GM20431 (cell line): ENCODE measurements around the gene CHIC2.
"Not testable (repeated sequence)": the region's sequence is repeated elsewhere in the genome, so short reads cannot be mapped to it uniquely, and the experiment has no call there.

Experiments used
- in situ Hi-C: fragments of 300-500 bp; cut with MseI, MboI; formaldehyde crosslinking; loops from one replicate; pipeline ENCODE4 v1.15.0; 2020; ENCODE audit warnings: low sequenced_read_pairs; ENCODE audit not compliant: unreplicated experiment

CHIC2 gene

DNA sequence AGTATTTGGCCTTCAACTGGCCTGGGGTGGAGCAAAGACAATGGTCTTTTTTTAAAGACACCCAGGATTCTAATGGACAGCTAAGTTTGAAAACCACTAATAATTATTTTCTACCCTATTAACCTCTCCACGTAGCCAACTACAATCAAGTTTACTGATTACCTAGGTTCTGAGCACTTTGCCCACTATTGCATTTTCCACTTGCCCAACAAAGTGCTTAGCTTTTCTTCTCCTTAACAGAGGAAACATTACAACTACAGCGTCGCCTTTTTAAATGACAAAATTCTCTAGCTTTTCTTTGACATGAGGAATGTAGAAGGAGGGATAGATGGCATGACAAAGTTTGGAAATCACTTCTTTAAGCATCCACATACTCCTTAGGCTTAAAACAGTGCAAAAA lies 2.0 kb downstream of the CHIC2 start:
- in situ Hi-C loops, result no loop called here

DNA sequence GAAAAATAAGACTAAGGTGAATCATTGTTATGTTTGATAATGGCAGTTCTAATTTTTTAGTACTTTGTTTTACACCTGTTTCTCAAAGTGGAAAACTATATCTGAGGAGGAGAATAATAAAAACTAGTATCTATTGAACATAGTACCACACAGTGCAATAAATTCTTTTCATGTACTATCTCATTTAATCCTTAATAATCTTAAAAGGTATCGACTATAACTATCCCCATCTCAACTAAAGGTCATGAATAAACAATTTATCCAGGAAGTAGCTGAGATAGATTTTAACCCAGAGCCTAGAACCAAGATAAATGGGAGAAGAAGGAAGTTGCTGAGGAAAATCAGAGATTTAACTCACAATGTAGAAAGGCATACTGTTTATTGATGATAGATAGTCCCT lies 2.5 kb downstream of the CHIC2 start:
- in situ Hi-C loops, result no loop called here

DNA sequence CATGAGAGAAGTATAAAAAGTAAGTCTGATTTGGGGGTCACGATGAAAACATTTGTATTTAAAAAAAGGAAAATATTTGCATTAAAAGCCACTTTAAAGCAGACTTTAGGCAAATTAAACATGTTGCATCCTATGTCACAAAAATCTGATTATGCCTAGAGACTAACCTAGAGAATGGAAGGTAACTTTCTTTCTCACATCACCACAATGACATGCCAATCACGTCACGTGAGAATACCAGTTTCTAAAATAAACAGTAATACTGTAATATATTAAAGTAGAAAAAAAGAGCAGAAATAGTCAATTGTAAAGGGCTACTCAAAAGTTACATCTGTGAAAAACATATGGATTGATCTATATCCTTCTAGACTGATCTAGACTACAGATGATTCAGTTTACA lies 3.3 kb downstream of the CHIC2 start:
- in situ Hi-C loops, result no loop called here

DNA sequence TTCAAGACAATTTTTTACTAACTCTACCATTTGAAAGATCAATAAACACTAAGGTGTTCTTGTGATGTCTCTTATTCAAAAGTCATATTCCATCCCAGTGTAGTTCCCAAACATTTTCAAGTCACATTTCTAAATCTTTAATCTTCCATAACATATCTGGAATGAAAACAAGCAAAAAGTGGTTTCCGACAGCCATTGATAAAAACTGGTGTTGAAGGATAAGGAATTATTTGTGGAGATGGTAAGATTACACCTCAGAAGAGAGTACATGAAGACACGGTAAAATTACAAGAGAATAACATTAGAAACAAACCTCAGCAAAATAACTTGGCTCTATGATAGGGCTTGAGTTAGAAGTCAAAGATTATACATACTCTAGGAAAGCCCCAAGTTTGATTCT lies 4.3 kb downstream of the CHIC2 start:
- in situ Hi-C loops, result no loop called here

DNA sequence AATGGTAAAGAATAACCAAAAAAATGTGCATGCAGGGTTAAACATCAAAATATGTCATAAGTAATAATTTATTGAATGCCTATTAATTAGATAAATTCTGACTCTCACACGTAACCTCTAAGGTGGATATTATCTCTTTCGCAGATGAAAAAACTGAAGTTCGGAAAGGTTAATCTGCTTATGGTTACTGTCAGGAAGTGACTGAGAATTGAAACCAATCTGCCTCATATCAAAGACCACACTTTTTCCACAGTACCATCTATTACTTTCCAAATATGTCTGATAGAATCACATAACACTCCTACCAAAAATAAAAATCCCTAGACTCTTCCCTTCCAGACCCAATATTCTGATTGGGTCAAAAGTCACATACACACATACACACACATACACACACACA lies 6.2 kb downstream of the CHIC2 start:
- in situ Hi-C loops, result no loop called here

DNA sequence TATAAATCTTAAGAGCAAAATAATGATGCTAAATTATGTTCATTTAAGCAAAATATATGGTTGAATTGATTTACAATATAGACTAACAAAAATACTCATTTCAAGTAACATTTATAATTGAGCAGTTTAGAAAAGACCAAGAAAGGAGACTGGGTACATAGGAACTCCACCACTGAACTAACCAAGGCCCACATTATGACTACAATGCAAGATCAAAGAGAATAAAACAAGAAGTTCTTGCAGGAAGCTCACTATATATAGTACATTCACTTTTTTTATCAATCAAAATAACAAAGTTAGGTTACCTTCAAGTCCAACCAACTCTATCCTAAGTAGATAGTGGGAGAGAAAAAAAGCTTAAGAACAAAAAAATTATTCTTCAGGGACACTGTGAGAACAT lies 8.0 kb downstream of the CHIC2 start:
- in situ Hi-C loops, result no loop called here

DNA sequence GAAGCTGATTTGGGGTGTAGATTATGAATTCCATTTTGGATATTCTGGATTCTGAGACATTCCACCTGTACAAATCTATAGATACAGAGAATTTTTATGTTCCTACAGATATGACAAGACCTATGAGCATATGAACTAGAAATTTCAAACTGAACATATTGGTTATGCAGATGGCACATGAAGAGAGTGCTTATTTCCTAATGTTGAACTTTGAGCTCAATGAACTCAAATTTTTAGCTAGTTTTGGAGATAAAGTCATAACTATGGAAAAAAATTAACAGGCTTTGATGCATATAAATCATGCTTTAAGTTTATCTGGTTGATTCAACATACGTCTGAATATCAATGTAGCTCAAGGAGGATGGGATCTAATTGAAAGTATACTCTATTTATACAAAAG lies 8.9 kb downstream of the CHIC2 start:
- in situ Hi-C loops, result no loop called here

DNA sequence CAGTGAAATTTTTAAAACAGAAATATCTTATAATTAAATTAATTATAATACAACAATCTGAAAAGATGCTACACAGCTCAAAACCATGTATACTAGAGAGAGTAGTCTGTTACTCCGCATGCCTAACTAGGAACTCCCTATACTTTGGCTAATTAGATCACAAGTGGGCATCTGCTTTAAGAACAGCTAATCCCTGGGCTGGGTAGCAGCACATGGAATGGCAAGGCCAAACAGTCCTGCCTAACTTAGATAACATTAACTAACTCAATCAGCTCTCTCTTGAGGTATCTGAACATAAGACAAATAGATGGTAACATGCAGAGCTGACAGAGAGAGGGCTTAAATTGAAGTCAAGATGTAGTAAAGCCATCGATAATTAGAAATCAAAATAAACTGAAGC lies 9.9 kb downstream of the CHIC2 start:
- in situ Hi-C loops, result no loop called here

DNA sequence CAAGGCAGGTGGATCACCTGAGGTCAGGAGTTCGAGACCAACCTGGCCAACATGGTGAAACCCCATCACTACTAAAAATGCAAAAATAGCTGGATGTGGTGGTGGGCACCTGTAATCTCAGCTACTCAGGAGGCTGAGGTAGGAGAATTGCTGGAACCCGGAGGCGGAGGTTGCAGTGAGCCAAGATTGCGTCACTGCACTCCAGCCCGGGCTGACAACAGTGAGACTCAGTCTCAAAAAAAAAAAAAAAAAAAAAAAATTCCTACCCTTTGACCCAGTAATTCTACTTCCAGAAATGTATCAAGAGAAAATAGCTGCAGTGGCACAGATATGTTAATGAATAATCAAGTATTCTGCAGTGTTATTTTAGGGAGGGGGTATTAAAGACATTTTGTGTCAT lies 11.1 kb downstream of the CHIC2 start:
- in situ Hi-C loops, result not testable (repeated sequence)

DNA sequence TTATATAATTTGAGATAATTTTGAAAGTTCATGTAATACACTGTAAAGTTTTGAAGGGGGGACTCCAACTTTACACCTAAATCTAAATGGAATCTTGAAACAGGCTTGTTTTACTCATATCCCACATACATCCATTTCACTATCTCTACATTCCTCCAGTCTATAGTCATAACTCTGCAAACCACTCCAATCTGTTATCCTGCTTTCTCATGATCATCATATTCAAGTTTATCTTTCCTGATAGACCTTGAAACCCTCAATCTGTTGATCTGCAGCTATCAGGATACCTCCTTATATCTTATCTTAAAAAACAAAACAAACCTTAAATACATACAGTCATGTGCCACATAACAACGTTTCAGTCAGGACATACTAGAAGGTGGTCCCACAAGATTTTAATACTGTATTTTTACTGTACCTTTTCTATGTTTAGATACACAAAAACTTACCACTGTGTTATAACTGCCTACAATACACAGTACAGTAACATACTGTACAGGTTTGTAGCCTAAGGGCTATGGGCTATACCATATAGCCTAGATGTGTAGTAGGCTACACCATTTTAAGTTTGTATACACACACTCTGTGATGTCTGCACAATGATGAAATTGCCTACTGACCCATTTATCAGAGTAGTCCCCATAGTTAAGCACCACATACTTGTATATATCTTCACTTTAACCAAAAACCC lies 14.0 kb downstream of the CHIC2 start:
- in situ Hi-C loops, result no loop called here

DNA sequence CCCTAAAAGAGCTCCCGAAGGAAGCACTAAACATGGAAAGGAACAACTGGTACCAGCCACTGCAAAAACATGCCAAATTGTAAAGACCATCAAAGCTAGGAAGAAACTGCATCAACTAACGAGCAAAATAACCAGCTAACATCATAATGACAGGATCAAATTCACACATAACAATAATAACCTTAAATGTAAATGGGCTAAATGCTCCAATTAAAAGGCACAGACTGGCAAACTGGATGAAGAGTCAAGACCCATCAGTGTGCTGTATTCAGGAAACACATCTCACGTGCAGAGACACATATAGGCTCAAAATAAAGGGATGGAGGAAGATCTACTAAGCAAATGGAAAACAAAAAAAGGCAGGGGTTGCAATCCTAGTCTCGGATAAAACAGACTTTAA lies 20.8 kb downstream of the CHIC2 start:
- in situ Hi-C loops, result not testable (repeated sequence)

DNA sequence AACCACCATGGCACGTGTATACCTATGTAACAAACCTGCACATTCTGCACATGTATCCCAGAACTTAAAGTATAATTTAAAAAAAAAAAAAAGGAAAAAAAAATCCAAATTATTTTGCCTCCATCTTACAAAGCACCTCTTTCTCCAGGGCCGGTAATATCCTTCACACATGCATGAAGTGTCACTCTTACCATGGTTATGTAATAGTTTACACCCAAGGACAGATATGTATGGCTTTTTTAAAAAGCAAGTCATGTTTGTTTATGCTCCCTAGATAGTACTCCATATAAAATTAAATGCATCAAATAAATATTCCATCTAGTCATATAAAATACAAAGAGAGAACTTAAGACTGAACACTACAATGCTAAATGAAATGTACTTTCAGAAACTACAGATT lies 22.5 kb downstream of the CHIC2 start:
- in situ Hi-C loops, result no loop called here

DNA sequence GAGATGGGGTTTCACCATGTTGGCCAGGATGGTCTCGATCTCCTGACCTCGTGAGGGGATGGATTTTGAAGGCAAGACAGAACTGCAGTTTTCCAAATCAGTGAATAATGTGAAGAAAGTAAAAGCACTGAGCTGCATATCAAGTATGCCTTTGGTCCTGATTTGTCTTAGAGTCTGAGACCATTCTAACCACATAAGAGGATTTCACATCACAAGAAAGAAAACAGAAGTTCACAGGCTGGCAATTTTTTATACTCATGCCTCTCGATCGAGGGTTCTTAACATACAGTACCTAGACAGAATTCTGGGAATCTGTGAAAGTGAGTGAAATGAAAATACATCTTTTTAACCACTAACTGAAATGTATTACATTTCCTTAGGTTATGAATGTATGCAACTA lies 23.3 kb downstream of the CHIC2 start:
- in situ Hi-C loops, result no loop called here

DNA sequence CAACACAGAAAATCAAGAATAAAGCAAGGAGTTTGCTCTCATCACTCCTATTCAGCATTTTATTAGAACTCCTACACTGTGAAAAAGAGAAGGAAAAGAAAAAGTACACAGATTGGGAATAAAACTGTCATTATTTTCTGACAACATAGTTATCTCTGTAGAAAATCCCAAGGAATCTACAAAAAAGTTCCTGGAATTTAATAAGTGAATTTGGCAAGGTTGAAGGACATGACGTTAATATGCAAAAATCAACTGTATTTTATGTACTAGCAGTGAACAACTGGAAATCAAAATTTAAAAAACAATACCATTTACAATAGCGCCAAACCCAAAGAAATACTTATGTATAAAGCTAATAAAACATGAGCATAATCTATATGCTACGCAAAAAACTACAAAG lies 26.3 kb downstream of the CHIC2 start:
- in situ Hi-C loops, result no loop called here

DNA sequence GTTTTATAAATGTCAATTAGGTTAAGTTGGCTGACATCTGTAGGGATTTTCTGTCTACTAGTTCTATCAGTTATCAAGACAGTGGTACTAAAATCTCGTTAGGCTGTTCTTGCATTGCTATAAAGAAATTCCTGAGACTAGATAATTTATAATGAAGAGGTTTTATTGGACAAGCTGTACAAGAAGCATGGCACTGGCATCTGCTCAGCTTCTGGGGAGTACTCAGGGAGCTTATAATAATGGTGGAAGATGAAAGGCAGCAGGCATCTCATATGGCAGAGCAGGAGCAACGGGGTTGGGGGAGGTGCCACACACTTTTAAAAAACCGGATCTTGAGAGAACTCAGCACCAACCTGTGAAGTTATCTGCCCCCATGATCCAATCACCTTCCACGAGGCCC lies 28.2 kb downstream of the CHIC2 start:
- in situ Hi-C loops, result no loop called here

DNA sequence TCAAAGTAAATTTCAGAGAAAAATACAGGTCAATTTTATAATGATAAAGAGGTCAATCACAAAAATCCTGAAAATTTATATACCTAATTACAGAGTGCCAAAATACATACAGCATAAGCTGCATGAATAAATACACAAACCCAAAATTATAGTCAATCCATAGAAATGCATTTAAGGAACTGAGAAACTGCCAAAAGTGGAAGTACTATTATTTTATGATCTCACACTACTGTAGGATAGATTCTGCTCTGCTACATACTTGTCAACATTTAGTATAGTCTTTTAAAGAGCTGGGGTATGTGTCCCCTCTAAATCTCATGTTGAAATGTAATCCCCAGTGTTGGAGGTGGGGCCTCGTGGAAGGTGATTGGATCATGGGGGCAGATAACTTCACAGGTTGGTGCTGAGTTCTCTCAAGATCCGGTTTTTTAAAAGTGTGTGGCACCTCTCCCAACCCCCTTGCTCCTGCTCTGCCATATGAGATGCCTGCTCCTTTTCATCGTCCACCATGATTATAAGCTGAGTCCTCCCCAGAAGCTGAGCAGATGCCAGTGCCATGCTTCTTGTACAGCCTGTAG lies 31.8 kb downstream of the CHIC2 start:
- in situ Hi-C loops, result no loop called here

DNA sequence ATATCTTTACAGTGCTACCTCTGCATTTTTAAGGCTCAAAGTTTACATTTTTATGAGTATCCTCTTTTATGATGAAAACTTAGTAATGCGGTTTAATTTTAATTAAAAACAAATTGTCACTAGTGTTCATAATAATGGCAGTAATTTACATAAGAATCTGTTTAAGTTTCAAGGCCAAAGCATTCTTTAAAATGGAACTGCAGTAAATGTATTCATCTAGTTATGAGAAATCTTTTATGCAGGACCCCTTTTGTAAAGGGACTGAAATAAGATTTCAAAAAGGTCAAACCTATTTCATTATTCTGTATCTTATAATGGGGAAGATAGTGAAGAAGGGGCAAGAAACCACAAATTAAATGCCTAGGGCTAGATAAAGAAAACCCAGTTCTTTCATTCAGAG lies 37.1 kb downstream of the CHIC2 start:
- in situ Hi-C loops, result no loop called here

DNA sequence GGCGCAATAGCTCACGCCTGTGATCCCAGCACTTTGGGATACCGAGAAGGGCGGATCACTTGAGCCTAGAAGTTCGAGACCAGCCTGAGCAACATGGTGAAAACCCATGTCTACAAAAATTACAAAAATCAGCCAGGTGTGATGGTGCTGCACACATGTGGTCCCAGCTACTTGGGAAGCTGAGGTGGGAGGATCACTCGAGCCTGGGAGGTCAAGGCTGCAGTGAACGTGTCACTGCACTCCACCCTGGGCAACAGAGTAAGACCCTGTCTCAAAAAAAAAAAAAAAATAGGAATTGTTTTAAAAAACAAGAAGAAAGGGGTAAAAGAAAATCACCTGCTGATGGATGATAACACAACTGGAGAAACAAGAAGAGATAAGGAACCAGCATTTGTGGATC lies 38.8 kb downstream of the CHIC2 start:
- in situ Hi-C loops, result no loop called here

DNA sequence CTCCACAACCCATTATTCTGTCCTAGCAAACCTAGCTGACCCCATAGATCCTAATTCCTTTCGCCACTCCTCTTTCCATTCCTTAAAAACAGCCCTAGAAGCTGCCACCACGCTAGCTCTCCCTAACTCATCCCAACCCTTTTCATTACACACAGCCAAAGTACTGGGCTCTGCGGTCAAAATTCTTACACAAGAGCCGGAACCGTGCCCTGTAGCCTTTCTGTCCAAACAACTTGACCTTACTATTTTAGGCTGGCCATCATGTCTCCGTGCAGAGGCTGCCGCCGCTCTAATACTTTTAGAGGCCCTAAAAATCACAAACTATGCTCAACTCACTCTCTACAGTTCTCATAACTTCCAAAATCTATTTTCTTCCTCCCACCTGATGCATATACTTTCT lies 41.4 kb downstream of the CHIC2 start:
- in situ Hi-C loops, result not testable (repeated sequence)

DNA sequence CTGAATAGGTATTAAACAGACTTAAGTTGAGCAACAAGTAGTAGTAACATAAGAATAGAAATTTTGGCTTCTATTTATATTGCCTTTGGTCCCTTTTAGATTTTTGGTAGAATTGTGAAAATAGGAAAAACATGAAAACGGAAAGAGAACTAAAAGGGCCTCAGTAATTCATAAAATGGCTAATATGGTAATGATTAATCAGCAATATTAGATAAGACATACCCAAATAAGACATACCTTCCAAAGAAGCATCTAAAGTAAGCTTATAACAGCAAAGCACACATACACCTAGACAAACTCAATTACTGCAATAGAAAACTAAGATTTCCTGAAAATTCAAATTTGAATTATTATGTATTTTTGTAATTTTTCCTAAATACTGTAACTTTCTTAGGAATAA lies 46.4 kb downstream of the CHIC2 start:
- in situ Hi-C loops, result no loop called here

DNA sequence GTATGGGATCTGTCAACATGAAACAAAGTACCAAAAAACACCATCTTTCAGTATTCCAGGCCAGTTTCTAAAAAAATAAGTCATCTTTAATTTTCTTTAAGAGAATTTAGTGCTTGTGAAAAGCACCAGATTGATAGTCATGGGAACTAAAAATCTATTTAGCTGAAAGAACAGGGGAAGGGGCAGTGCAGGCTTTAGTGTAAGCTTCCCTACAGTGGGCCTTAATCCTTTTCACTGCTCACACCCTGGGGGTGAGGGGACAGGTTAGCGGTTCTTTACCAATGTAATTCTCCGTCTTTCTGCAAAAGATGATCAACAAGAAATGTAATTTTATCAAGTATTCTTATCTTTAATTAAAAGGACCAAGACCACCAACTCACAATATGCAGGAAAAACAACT lies 47.1 kb downstream of the CHIC2 start:
- in situ Hi-C loops, result no loop called here

DNA sequence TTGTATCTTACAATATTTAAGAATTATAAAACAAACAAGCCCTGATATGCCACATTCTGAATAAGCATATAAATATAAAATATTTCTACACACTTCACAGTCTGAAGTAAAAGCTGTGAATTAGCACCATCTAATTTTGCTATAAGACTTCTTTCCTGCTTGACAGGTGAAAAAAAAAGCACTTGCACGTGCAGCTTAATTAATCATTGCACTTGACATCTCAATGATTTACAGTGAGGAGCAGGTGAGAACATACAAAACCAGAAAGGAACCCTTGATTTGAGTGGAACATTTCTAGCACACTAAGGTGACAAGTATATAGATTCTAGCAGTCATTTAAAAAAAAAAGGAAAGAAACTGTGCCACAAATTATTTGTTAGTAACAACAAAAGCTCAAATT lies 47.9 kb downstream of the CHIC2 start:
- in situ Hi-C loops, result no loop called here
